CD4-positive, alpha-beta T cell treated with Interleukin-6 for 4 hours (primary cell): Measurements from ENCODE around the gene RGS4.

Experiments
- DNase-seq: peaks from one replicate; pipeline ENCODE4 v3.0.0-alpha.2; 2020; ENCODE audit warnings: mixed read lengths

The RGS4 gene

DNA sequence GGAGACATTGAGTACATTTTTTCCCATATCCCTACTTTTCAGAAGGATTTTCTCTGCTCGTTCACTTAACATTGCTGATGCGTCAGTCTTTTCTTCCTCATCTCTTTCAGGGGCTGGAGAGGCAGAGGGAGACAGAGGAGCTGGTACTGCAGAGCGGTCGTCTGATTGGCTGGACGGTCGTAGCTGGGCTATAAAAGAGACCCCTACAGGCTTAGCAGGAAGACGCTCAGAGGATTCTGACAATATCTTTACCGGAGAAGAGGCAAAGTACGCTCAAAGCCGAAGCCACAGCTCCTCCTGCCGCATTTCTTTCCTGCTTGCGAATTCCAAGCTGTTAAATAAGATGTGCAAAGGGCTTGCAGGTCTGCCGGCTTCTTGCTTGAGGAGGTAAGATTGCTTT lies at the start of gene RGS4:
RGS4 (plus strand) TSS at position 220 of the 400 bp plus-strand sequence; CDS start at position 344, 124 bp downstream.
- DNase-seq = no peak

DNA sequence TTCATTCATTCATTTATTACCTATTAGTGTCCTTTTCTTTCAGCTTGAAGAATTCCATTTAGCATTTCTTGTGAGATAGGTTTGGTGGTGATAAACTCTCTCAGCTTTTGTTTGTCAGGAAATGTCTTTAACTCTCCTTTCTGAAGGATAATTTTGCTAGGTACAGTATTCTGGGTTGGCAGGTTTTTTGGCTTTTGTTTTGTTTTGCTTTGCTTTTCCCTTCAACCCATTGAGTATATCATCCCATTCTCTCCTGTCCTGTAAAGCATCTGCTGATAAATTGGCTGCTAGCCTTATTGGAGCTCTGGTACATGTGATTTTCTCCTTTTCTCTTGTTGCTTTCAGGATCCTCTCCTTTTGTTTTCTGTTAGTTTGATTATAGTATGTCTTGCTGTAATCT lies 47.0 kb upstream of the RGS4 start:
- DNase-seq = no peak

DNA sequence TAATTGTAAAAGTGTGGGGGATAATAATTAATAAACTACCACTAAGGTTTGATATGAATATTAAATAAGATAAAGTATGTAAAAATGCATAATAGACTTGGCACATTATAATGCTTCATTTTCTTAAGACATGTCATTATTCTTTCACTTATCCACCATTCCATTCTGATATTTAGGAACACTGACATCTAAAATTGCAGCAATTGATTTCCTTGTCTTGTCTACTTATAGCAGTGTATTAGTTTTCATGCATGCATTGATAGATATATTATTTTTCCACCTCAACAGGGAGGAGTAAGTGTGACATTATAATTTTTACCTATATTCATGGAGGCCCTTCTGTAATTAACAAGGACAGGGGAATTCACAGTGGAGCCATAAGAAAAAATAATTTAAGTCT lies 41.6 kb upstream of the RGS4 start:
- no peak for DNase-seq

DNA sequence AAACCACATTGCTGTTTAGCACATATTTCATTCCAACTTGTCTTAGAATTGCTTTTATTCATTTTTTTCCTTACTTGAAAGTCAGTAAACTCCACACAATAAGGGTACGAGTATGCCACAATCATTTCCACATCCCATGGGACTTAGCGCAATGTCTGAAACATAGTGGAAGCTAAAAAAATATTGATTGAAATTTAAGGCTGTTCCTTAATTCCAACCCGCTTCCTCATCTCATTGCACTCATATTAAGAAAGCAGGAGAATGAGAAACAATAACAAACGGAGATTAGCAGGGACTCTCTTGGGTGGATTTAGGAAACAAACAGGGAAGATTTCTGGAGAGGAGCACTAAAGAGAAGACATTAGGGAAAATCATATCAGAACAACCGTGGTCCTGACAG lies 39.3 kb upstream of the RGS4 start:
- no peak for DNase-seq

DNA sequence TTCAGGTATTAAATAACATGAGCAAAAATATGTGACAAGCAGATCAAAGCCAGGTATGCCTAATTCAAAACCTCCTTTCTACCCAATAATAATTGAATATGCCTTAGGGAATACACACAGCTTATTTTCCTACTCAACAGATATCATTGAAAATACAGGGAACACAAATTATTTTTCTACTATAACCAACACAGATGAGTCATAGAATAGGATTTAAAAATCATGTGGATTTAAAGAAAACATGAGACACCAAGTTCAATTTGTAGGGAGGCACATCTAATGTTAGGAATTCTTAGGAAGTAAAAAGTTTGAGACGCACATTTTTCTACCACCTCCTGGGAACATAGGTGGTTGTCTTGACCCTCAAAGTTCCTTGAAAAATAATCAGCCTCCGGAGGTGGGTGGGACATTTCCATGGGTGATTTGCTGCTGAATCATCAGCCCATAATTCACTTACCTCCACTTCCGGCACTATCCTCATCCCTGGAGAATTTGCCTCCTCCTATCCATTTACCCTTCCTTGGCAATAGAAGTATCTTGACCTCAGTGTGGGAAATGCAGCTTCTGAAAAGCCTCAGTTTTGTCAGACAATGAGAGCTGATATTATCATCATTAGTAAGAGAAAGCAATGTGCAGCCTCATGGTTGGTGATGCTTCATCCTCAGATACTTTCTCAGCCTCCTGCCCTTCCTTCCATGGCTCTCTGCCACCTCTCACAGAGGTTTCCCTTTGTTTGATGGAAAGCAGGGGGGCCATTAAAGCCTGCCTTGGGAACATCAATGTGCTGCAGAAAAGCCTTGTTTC lies 33.5 kb upstream of the RGS4 start:
- no peak for DNase-seq

DNA sequence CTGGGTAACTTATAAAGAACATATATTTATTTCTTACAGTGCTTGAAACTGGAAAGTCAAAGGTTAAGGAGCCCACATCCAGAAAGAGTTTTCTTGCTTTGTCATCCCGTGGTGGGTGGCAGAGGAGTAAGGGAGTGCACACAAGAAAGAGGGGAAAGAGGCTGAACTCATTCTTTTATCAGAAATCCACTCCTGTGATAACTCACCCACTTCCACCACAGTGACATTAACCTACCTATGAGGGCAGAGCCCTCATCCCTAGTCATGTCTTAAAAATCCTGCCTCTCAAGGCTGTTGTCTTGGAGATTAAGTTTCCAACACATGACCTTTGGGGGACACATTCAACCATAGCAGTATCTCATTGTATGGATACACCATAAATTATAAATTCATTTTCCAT lies 32.5 kb upstream of the RGS4 start:
- no peak for DNase-seq

DNA sequence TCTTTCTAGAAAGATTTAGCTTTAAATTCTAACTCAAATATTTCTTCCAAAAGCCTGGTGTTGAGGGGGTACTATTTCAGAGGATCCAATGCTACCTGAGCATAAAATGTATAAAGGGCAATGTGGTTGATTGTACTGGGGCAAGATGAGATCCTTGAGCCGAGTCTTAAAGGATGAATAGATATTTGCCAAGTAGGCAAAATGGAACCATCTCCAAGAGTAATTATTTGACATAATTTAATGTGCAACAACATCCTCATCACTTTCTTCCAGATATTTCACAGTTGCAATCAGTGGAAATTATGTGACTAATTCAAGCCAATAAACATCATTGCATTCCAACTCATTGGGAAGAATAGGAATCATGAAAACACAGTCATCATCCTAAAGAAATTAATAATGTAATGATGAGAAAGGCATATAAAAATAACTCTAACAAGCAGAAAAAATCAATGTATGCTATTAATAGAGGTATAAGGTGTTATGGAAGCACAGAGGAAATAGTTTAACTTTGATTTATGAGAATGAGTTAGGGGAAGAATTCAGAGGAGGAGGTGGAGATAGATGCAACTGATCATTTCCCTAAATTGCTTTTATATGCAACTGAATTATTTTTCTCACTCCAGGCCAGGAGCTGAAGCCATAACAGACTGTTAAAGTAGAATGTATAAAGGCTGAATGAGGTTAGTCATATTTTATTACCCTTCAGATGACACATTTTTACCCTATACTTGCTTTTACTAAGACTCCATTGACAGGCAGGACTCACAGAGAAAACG lies 30.0 kb upstream of the RGS4 start:
- DNase-seq = no peak

DNA sequence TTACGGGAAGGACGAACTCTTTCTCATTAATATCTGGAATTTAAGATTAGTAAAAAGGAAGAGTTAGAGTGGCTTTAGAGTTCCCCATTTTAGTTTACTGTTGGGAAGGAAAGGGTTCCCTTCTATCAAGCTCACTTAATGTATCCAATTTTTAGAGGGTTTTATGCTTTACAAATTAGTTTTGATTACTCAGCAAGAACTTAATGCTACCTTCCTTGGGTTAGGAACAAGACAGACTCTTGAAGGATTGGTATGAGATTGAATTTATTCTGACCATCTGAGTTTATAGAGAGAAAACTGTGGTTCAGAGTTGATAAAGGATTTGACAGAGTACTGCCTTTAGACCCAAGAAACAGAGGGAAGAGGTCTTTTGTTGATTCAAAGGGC lies 29.5 kb upstream of the RGS4 start:
- no peak for DNase-seq

DNA sequence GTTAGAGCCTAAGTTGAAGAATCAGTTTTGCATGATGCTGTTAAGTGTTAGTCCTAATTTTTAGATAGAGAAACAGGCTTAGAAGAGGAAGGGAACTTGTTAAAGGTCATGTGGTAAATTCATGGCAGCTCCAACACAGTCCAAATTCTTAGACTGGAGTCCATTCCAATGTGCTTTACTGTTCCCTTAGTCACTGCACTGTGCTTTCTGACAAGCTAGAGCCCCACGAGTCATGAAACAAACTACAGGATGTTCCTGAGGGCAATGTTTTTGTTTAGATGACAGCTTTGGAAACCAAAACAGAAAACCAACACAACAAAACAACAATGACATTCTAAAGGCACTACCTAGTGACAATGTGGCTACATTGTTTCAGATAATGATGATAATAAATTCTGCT lies 23.1 kb upstream of the RGS4 start:
- DNase-seq = no peak

DNA sequence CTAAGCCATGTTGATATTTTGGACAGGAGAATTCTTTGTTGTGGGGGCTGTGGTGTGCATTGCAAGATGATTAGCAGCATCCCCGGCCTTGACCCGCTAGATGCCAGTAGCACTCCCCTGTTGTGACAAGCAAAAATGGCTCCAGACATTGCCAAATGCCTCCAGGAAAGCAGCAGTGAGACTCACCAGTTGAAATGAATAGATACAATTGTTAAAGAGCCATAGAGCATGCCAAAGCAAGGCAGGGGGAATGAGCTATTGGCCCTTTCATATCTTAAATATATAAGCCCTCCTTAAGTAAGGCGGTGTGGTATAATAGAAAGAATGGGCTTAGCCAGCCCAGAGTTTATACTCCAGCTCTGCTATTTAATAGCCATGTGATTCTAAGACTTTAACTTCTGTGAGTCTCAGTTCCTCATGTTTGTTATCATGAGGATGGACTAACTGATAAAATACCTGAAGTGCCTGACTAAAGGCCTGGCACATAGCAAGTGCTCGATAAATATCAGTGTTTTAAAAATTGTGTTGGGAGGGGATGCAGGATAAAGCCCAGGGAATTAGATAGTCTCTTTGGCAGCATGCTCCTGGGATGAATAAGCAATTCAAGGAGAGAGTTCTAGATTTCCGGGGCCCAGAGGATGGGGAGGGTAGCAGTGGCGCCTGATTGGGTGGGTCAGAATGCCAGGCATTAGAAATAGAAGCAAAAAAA lies 21.1 kb upstream of the RGS4 start:
- DNase-seq = no peak

DNA sequence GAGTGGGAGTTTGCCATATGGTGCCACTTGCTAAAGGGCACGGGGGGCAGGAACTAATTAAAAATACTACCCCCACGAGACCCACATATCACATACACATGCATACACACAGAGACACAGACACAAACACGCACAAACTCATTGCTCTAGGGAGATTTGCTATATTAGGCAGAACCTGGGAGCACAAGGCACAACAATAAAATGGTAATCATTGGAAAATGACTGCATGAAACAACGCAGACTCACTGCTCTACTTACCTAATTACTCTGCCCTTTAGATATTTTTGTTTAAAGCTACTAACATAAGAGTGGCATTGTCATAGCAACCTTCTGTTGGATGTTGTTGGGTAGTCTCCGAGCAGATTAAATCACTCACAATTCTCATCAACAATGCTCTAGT lies 20.3 kb upstream of the RGS4 start:
- no peak for DNase-seq

DNA sequence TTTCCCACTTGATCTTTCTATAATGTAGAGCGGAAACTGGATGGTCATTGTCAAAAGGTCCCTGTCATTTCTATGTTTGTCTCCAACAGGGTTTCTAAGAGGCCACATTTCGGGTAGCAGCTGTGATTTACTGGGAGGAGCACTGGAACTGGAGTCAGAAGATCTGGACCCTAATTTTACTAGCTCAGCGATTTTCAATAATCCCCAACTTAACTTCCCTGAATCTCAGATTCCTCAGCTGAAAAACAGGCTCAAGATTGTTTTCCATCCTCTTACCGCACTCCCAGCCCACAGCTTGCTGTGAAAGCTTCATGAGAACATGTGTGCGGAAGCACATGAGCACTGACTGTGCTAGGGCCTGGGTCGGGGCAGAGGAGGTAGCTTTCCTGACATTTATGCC lies 19.9 kb upstream of the RGS4 start:
- no peak for DNase-seq

DNA sequence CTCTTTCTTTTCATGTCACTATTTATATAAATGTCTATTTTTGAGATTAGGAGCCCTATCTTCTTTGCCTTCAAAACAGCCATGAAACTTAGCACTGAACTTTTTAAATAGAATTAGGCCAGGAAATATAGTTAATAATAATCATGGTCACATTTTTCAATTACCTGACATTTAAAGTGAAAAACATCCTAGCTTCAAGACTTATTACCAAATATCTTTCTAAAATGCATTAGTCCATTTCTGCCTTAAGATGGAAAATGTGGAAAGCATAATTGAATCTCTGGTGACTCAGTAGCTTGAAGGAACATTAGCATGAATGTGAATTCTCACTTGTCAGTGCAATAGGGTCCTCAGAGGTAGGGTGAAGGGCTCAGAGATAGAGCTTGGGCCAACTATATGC lies 18.7 kb upstream of the RGS4 start:
- DNase-seq = no peak

DNA sequence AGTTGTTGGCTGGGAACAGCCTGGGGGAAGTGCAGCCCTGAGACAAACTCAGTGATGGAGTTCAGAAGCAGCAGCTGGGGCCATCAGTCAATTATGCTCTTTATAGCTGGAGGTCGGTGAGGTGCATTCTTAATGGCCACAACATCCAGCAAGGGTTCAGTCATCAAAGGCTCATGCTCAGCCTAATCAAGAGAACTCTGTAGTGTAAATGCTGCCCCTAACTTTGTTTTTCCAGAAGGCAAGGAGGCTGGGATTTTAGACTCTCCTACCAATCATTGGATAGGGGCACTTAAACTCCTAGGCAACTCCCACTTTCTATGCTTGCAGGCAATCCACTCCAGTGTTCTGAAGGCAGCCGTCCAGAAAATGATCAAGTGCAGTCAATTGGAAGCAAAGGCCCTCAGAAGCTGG lies 15.0 kb upstream of the RGS4 start:
- DNase-seq = no peak

DNA sequence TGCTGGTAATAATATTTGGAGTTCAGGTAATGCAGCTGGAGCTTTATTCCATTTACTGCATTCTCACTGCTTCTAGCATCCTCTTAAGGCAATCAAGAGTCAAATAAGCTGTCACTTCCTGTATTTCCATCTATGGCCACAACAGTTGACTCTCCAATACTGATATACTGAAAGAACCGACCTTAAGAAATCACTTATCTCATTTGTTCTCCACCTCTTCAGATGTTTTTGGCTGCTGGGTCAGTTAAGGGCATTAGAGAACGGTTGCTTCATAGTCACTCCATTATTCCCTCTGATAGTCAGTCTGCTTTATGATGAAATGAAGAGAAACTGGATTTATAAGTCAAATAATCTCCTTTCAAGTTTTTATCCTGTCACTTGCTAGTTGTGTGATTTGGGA lies 14.2 kb upstream of the RGS4 start:
- no peak for DNase-seq

DNA sequence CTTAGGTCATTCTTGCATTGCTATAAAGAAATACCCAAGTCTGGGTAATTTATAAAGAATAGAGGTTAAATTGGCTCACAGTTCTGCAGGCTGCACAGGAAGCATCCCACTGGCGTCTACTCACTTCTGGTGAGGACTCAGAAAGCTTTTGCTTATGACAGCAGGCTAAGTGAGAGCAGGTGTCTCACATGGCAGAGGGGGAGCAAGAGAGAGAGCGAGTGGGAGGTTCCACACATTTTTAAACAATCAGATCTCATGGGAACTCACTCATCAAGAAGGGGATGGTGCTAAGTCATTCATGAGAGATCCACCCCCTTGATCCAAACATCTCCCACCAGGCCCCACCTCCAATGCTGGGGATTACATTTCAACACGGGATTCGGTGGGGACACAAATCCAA lies 13.6 kb upstream of the RGS4 start:
- no peak for DNase-seq

DNA sequence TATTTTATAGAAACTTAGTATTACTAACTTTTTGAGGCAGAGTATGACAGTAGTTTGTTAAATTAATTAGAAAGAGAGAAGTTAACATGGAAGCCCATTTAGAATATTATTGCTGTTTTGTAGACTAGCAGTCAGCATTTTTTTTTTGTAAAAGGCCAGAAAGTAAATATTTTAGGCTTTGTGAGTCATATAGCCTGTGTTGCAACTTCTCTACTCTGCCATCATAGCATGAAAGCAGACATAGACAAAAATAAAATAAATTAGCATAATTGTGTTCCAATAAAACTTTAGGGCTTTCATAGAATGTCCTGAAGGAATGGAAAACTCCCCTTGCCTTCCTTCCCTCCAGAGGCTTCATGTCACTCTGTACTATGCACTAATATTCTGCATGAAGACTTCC lies 12.3 kb upstream of the RGS4 start:
- no peak for DNase-seq

DNA sequence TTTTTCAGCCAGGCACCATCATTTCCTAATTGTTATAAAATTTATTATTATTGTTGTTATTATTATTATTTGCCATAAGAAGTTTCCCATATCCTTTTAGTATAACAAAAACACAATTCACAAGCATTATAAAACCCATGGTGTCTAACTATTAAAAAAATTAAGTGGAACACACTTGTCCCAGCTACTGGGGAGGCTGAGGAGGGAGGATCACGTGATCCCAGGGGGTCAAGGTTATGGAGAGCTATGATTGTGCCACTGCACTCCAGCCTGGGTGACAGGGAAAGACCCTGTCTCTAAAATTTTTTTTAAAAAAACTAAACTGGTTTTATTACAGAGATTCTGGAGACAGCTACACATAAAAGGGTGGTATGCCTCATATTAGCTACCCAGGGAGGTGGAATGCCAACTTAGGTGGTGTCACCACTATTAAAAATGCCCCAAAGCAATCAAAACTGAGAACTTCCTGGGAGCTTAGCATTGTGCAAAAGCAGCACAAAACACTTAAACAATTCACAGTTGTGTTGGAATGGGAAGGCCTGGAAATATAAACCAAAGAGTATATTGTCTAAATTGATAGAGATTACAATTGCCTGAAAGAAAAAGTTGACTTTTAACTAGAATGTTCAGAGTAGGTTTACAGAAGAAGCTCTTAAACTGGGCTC lies 8.7 kb upstream of the RGS4 start:
- DNase-seq = no peak

DNA sequence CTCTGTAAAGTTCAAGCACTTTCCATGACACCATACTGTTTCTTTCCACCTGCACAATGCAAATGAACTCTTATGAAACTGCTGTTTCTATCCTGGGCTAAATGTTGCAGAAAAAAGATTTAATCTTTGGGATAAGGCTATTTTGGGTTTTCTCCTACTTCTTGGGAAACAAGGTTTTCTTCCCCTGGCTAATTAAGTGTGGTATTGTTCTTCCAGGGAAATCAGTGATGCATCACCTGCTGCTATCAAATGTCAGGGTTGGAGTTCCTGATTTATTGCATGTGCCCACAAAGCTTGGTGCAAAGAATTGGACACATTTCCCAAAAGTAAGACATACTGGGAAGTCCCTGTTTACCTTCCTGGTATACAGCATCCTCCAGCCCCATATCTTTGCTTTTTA lies 6.0 kb upstream of the RGS4 start:
- DNase-seq = no peak

DNA sequence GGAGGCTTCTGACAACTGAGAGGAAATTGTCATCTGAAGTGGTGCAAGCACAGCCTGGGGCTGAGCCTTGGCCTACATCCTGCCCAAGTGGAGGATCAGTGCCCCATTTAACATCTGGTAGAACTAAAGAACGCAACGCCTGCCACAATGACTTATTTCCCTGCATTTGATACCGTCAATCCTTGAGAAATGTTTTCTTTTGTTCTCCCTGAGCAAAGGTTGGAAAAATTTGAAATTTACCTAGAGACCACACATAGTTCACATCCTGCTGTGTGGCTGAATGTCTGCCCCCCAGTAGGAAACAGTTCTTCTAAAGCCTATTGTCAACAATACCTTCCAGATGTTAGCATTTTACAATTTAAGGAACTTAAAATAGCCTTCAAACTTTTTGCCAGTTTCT lies 5.6 kb upstream of the RGS4 start:
- DNase-seq = no peak

DNA sequence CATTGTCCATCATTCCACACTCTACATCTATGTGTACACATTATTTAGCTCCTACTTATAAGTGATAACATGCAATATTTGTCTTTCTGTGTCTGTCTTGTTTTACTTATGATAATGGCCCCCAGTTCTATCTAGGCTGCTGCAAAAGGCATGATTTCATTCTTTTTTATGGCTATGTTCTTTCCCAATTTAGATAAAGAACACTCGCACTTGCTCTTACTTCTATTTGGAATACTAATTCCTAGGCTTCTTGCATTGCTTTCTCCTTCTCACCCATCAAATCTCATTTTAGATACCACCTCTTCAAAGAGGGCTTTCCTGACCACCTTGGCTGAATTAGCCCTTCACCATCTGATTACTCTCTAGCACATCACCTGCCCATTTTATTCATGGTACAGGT lies 3.0 kb upstream of the RGS4 start:
- DNase-seq = no peak

DNA sequence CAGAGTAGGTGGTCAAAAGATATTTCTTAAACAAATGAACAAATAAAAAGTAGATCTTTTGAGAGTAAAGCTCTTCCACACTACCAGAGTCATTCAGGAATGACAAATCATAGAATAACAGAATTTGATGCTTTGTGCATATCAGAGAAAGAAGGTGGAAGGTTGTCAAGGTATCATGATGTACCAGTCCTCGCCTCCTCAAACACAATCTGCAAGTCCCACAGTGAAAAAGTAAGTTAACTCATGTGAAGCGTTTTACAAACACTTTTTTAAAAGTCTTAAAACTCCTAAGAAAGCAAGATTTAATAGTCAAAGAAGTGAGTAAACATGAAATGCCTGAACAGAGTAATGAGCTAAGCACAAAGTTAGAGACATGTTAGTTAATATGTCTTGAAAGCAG lies 2.5 kb upstream of the RGS4 start:
- DNase-seq = no peak

DNA sequence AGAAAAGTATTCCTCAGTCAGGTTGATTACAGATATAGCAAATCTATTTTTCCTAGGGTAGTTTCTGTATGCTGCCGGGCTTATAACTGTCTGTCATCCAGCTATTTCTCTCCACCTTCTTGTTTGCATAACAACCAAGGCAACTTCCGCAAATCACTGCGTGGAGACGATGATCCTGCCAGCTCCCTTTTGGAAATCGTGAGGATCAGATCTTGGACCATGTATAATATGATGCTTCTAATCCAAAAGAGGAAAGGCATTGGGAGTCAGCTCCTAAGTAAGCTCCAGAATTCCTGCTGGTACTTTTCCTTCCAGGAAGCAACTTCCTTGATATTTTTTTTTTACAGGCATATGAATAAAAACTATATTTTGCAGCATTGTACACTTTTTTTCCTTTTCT lies 445 bp upstream of the RGS4 start:
- DNase-seq = no peak
